ENCODE measurements around the gene MFAP1. TPM values are rescaled to one million over a fixed set of nuclear protein-coding genes. Genes with fewer than 3 reads are reported as not detected.

The MFAP1 gene
- total and polyA plus RNA-seq, 2 donors (not counting 1 experiment from before 2014, with no cell fraction given), result 28.4 to 45.0 TPM

- no peak for TF ChIP-seq EZH2 (IDR thresholded peaks at IDR 0.05; ENCODE audit: low read length, missing control alignments)
- no peaks in the 10 kb centered on the region for H4K20me1 ChIP-seq (ENCODE audit: control insufficient read depth, extremely low read depth, insufficient read depth, low read length)
- no peaks in the 10 kb centered on the region for H3K9me3 ChIP-seq (ENCODE audit: control insufficient read depth, insufficient read depth, low read depth, low read length)
- H3K4me2 ChIP-seq (ENCODE audit: extremely low read depth, insufficient read depth, low read length), result peak within 1 kb of the TSS; percentile 77
- DNase-seq (ENCODE audit: low read depth in 2 of 2), result no peak
- H3K4me3 ChIP-seq (replicated peaks in 1 of 4; ENCODE audit: control extremely low read depth in 1 of 4, insufficient read depth in 1 of 4, low read depth in 3 of 4, low read length in 4 of 4), result peak within 1 kb of the TSS; percentile 81 to 99 (median 92)
- peak within 1 kb of the TSS; percentile 71 for H2AFZ ChIP-seq (ENCODE audit: low read length)
- H3K4me1 ChIP-seq (ENCODE audit: control insufficient read depth, extremely low read depth, insufficient read depth, low read length), result peaks cover 3% of the 10 kb centered on the region
- H3K9ac ChIP-seq (ENCODE audit: insufficient read depth, low read length), result peak within 1 kb of the TSS; percentile 79
- no peaks in the 10 kb centered on the region for H3K27me3 ChIP-seq (ENCODE audit: control insufficient read depth, insufficient read depth, low read length)
- peaks cover 24% of the 10 kb centered on the region for H3K36me3 ChIP-seq (ENCODE audit: control insufficient read depth, insufficient read depth, low read length)
- H3K79me2 ChIP-seq (ENCODE audit: control insufficient read depth, insufficient read depth, low read length), result peaks cover 16% of the 10 kb centered on the region
- H3K27ac ChIP-seq (ENCODE audit: insufficient read depth, low read length), result peak within 1 kb of the TSS; percentile 78
These were observed 24.6 kb downstream of the MFAP1 start, which contains the start of gene SERINC4 for GRCh38 chr15:43799945-43800285. TSS of gene SERINC4 (minus strand) at chr15:43800220. CDS start at chr15:43799986, 234 bp downstream.

DNA sequence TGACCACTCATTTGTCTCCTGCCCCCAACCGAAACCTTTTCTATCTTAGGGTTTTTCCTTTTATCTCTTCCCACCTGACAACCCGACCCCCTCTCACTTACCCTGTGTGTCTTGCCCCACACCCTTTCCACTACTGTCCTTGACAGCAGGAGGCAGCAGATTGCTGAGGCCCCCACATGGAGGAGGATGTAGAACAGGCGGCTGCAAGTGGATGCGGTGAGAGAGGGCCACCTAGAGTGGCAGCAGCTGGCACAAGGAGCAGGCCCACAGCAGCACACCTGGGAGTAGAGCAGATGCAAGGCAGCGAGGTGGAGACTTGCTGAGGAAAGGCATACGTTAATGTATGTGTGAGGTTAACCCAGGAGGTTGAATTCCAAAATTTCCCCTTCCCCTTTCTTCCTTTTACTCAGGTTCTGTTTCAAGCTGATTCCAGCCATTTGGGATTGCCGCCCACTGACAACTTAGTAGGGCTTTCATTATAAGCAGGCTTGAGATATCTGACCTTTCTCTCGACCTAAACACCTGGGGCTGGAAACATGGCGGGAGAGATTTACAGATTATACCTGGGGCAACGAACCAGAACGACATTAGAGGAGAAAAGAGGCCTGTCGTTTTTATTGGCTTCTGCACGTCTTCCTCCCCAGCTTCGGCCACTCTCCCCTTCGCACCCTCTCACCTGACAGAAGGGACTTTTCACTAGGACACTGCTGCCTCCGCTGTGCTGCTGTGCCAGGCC, 25.1 kb downstream of the MFAP1 start:
- H3K9ac ChIP-seq (ENCODE audit: insufficient read depth, low read length), result no peak overlapping the region
- peaks cover 24% of the 10 kb centered on the region for H3K36me3 ChIP-seq (ENCODE audit: control insufficient read depth, insufficient read depth, low read length)
- no peak overlapping the region for H3K4me3 ChIP-seq (replicated peaks in 1 of 4; ENCODE audit: control extremely low read depth in 1 of 4, insufficient read depth in 1 of 4, low read depth in 3 of 4, low read length in 4 of 4)
- peaks cover 6% of the 10 kb centered on the region for H3K4me1 ChIP-seq (ENCODE audit: control insufficient read depth, extremely low read depth, insufficient read depth, low read length)
- H3K4me2 ChIP-seq (ENCODE audit: extremely low read depth, insufficient read depth, low read length), result no peak overlapping the region
- no peak overlapping the region for H3K27ac ChIP-seq (ENCODE audit: insufficient read depth, low read length)
- no peaks in the 10 kb centered on the region for H4K20me1 ChIP-seq (ENCODE audit: control insufficient read depth, extremely low read depth, insufficient read depth, low read length)
- H2AFZ ChIP-seq (ENCODE audit: low read length), result no peak overlapping the region
- H3K27me3 ChIP-seq (ENCODE audit: control insufficient read depth, insufficient read depth, low read length), result no peaks in the 10 kb centered on the region
- no peak for TF ChIP-seq CTCF (conservative IDR thresholded peaks at IDR 0.05 in 1 of 2, IDR thresholded peaks at IDR 0.05 in 1 of 2; ENCODE audit: low read depth in 1 of 2, low read length in 2 of 2)
- no peak for TF ChIP-seq EZH2 (IDR thresholded peaks at IDR 0.05; ENCODE audit: low read length, missing control alignments)
- DNase-seq (ENCODE audit: low read depth in 2 of 2), result no peak
- peaks cover 21% of the 10 kb centered on the region for H3K79me2 ChIP-seq (ENCODE audit: control insufficient read depth, insufficient read depth, low read length)
- H3K9me3 ChIP-seq (ENCODE audit: control insufficient read depth, insufficient read depth, low read depth, low read length), result no peaks in the 10 kb centered on the region

- H3K9me3 ChIP-seq (ENCODE audit: control insufficient read depth, insufficient read depth, low read depth, low read length), result no peaks in the 10 kb centered on the region
- peaks cover 27% of the 10 kb centered on the region for H3K36me3 ChIP-seq (ENCODE audit: control insufficient read depth, insufficient read depth, low read length)
- DNase-seq (ENCODE audit: low read depth in 2 of 2), result no peak
- no peak overlapping the region for H2AFZ ChIP-seq (ENCODE audit: low read length)
- peaks cover 16% of the 10 kb centered on the region for H3K4me1 ChIP-seq (ENCODE audit: control insufficient read depth, extremely low read depth, insufficient read depth, low read length)
- no peaks in the 10 kb centered on the region for H4K20me1 ChIP-seq (ENCODE audit: control insufficient read depth, extremely low read depth, insufficient read depth, low read length)
- no peak overlapping the region for H3K9ac ChIP-seq (ENCODE audit: insufficient read depth, low read length)
- H3K79me2 ChIP-seq (ENCODE audit: control insufficient read depth, insufficient read depth, low read length), result peaks cover 43% of the 10 kb centered on the region
- no peaks in the 10 kb centered on the region for H3K27me3 ChIP-seq (ENCODE audit: control insufficient read depth, insufficient read depth, low read length)
- TF ChIP-seq CTCF (conservative IDR thresholded peaks at IDR 0.05 in 1 of 2, IDR thresholded peaks at IDR 0.05 in 1 of 2; ENCODE audit: low read depth in 1 of 2, low read length in 2 of 2) (no peak), EZH2 (IDR thresholded peaks at IDR 0.05; ENCODE audit: low read length, missing control alignments) (no peak)
- no peak overlapping the region for H3K4me3 ChIP-seq (replicated peaks in 1 of 4; ENCODE audit: control extremely low read depth in 1 of 4, insufficient read depth in 1 of 4, low read depth in 3 of 4, low read length in 4 of 4)
- no peak overlapping the region for H3K4me2 ChIP-seq (ENCODE audit: extremely low read depth, insufficient read depth, low read length)
- H3K27ac ChIP-seq (ENCODE audit: insufficient read depth, low read length), result no peak overlapping the region
These were observed 27.9 kb downstream of the MFAP1 start for GRCh38 chr15:43796566-43796965.

All from fibroblast of lung (primary cell).